Cardiac muscle cell (in vitro differentiated cells and primary cell): ENCODE results near the gene APH1B. TPM values are rescaled to one million over a fixed set of nuclear protein-coding genes. Genes with fewer than 3 reads are reported as not detected.

ENCODE experiments used
- DNase-seq, 2 donors: peaks; one replicate each; pipeline versions ENCODE4 v3.0.0 to v3.0.0-alpha.2; 2010 to 2017; ENCODE audit warnings: low read depth in 1 of 2, low spot score in 1 of 2
- H3K27ac ChIP-seq: fragments of 200-600 bp; sonication (generic); 2 replicates; pipeline ENCODE4 v1.5.1; 2016
- H3K27me3 ChIP-seq: fragments of 200-600 bp; sonication (generic); 2 replicates; pipeline ENCODE4 v1.6.0; 2016; ENCODE audit warnings: control low read depth
- H3K36me3 ChIP-seq: fragments of 200-600 bp; sonication (generic); 2 replicates; pipeline ENCODE4 v1.5.1; 2016; ENCODE audit warnings: control low read depth
- H3K4me1 ChIP-seq: fragments of 200-600 bp; sonication (generic); 2 replicates; pipeline ENCODE4 v1.8.1; 2017; ENCODE audit warnings: low read depth, mild to moderate bottlenecking, mixed run types
- H3K4me3 ChIP-seq: fragments of 200-600 bp; sonication (generic); 2 replicates; pipeline ENCODE4 v1.5.1; 2016; ENCODE audit warnings: mild to moderate bottlenecking
- H3K9me3 ChIP-seq: fragments of 200-600 bp; sonication (generic); 2 replicates; pipeline ENCODE4 v1.5.1; 2017; ENCODE audit warnings: low read depth, mild to moderate bottlenecking, control low read depth
- CTCF ChIP-seq: IDR thresholded peaks from 2 replicates; pipeline ENCODE4 v1.5.1; 2012; ENCODE audit warnings: low read depth, mild to moderate bottlenecking, low read length
- polyA plus RNA-seq: library from polyadenylated mRNA; unstranded; fragments of >200 nt; fragmentation: Nextera tagmentation; extraction: Ambion mirVana; gene quantifications from 2 replicates; pipeline ENCODE4 v1.2.1, GENCODE V29; 2016
- total RNA-seq: library from RNA; depleted of rRNA; stranded (reverse); fragments of >200 nt; gene quantifications from 2 replicates; pipeline ENCODE4 v1.2.3, GENCODE V29; 2016

Gene APH1B
- 6.7 and 12.4 TPM in 2 replicates for total RNA-seq
- polyA plus RNA-seq, result 10.2 and 14.4 TPM in 2 replicates

- H3K36me3 ChIP-seq, result no peaks in the 10 kb centered on the region
- DNase-seq, result peak; percentile 81 to 90
- H3K27ac ChIP-seq, result no peak within 1 kb of the TSS
- H3K4me1 ChIP-seq, result peaks cover 9% of the 10 kb centered on the region
- H3K9me3 ChIP-seq, result no peaks in the 10 kb centered on the region
- no peak for TF ChIP-seq CTCF
- H3K4me3 ChIP-seq, result peak within 1 kb of the TSS; percentile 62
- H3K27me3 ChIP-seq, result no peaks in the 10 kb centered on the region
These were observed at the start of gene APH1B for GRCh38 chr15:63277038-63277892. Gene APH1B (plus strand): TSS chr15:63277605. CDS start chr15:63277624, 19 bp downstream.

GRCh38 chr15:63227689-63228088 lies 49.7 kb upstream of the APH1B start:
- Histone ChIP-seq H3K4me1 (peaks cover 7% of the 10 kb centered on the region), H3K27ac (no peak overlapping the region), H3K36me3 (no peaks in the 10 kb centered on the region), H3K9me3 (no peaks in the 10 kb centered on the region), H3K4me3 (no peak overlapping the region), H3K27me3 (peaks cover 7% of the 10 kb centered on the region)
- DNase-seq, result no peak
- no peak for TF ChIP-seq CTCF

- no peak for DNase-seq
- Histone ChIP-seq H3K27me3 (no peaks in the 10 kb centered on the region), H3K4me3 (no peak overlapping the region), H3K9me3 (no peaks in the 10 kb centered on the region), H3K36me3 (no peaks in the 10 kb centered on the region), H3K27ac (no peak overlapping the region), H3K4me1 (peaks cover 7% of the 10 kb centered on the region)
- TF ChIP-seq CTCF, result no peak
These were observed 46.2 kb upstream of the APH1B start for GRCh38 chr15:63231206-63231605.

- H3K27me3 ChIP-seq, result no peaks in the 10 kb centered on the region
- H3K27ac ChIP-seq, result no peak overlapping the region
- DNase-seq, result peak in 1 of 2 donors; percentile 59
- no peak overlapping the region for H3K4me3 ChIP-seq
- no peaks in the 10 kb centered on the region for H3K9me3 ChIP-seq
- no peaks in the 10 kb centered on the region for H3K36me3 ChIP-seq
- no peak for TF ChIP-seq CTCF
- peaks cover 7% of the 10 kb centered on the region for H3K4me1 ChIP-seq
These were observed 45.7 kb upstream of the APH1B start for GRCh38 chr15:63231706-63232105.

- no peaks in the 10 kb centered on the region for H3K9me3 ChIP-seq
- no peak overlapping the region for H3K27ac ChIP-seq
- no peaks in the 10 kb centered on the region for H3K36me3 ChIP-seq
- H3K4me1 ChIP-seq, result peaks cover 7% of the 10 kb centered on the region
- H3K27me3 ChIP-seq, result no peaks in the 10 kb centered on the region
- H3K4me3 ChIP-seq, result no peak overlapping the region
- no peak for DNase-seq
- no peak for TF ChIP-seq CTCF
These were observed 45.0 kb upstream of the APH1B start for GRCh38 chr15:63232405-63232804.
